NCI-H2107 treated with DMSO at 0.1 percent for 48 hours (cell line): ENCODE measurements around the gene DPAGT1.
"Not testable (repeated sequence)": the region's sequence is repeated elsewhere in the genome, so short reads cannot be mapped to it uniquely, and the experiment has no call there.

ENCODE experiments used
- DNase-seq: peaks from one replicate; lab custom pipeline; 2025; ENCODE audit not compliant: unreplicated experiment; lab: John Stamatoyannopoulos, UW

Gene DPAGT1

GRCh38 chr11:119116235-119116594 is 14.6 kb upstream of the DPAGT1 start:
- DNase-seq = no peak

GRCh38 chr11:119115484-119116234 is 14.0 kb upstream of the DPAGT1 start:
- no peak for DNase-seq

- DNase-seq = no peak
Measured at GRCh38 chr11:119114351-119114750, 12.7 kb upstream of the DPAGT1 start.

- no peak for DNase-seq
Measured at GRCh38 chr11:119113716-119114115, 12.1 kb upstream of the DPAGT1 start.

- DNase-seq = no peak
Measured at GRCh38 chr11:119112314-119113020, 10.8 kb upstream of the DPAGT1 start.

- DNase-seq = no peak
Measured at GRCh38 chr11:119111361-119111925, 9.8 kb upstream of the DPAGT1 start.

DNA sequence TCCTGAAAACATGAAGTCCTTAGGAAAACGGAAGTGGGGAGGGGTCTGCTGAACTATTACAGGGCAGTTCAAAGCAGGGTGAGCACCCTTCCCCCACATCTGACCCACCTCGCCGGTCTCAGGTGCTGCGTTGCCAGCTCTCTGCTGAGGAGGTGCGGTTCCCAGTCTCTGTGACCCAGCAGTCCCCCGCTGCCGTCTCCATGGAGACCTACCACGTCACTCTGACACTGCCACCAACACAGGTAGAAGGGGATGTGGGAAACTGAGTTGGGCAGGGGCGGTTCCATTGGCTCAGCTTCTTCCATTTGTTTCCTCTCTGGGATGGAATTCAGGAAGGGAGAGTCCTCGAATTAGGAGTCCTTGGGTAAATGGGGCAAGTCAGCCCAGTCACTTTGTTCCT is 8.8 kb upstream of the DPAGT1 start:
- no peak for DNase-seq

DNA sequence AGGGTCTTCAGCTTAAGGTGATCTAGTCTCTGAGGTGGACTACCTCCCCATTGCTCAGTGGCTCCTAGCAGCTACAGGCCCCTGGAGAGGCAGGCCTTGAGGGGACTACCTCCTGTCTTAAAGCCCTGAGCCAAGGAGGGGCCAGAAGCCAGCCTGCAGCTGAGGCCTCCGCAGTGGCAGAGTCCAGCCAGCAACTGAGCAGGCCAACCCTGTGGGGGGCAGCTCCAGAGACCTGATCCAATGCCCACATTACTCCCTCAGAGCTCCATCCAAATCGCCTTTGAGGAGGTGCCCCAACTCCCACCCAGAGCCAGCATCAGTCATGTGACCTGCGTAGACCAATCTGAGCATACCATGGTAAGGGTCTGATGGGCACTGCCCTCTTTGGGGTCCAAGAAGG is 8.2 kb upstream of the DPAGT1 start:
- DNase-seq = no peak

GRCh38 chr11:119108857-119109221 is 7.2 kb upstream of the DPAGT1 start:
- DNase-seq = no peak

GRCh38 chr11:119108146-119108856 is 6.6 kb upstream of the DPAGT1 start:
- peak; percentile 35 for DNase-seq

GRCh38 chr11:119107538-119108145 is 6.0 kb upstream of the DPAGT1 start:
- DNase-seq = no peak

- DNase-seq = peak; percentile 56
Measured at GRCh38 chr11:119106564-119107537, 5.2 kb upstream of the DPAGT1 start, which contains the start of gene C2CD2L. C2CD2L (plus strand) TSS chr11:119107344; CDS start chr11:119107742, 398 bp downstream.

DNA sequence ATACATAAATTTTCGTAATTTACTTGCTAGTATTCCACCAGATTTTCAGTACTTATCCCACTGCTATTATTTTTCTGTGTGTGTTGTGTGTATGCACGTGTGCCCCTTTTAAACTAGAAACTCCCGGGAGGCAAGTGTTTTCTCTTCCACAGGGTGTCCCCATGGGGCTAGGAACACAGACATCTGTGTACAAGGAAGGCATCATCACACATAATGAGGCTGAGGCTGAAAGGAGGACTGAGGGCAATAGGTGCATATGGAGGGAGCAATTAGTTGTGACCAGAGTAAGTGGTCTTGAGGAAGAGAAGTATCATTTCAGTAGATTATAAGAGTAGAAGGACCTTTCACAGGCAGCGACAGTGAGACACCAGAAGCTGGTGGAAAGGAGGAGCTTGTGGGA is 2.1 kb upstream of the DPAGT1 start:
- DNase-seq = peak; percentile 52

- DNase-seq = not testable (repeated sequence)
Measured at GRCh38 chr11:119103161-119103664, 1.6 kb upstream of the DPAGT1 start.

- DNase-seq = no peak
Measured at GRCh38 chr11:119100994-119101758, 477 bp downstream of the DPAGT1 start.

- DNase-seq = peak; percentile 49
Measured at GRCh38 chr11:119100246-119100970, 1.2 kb downstream of the DPAGT1 start.

DNA sequence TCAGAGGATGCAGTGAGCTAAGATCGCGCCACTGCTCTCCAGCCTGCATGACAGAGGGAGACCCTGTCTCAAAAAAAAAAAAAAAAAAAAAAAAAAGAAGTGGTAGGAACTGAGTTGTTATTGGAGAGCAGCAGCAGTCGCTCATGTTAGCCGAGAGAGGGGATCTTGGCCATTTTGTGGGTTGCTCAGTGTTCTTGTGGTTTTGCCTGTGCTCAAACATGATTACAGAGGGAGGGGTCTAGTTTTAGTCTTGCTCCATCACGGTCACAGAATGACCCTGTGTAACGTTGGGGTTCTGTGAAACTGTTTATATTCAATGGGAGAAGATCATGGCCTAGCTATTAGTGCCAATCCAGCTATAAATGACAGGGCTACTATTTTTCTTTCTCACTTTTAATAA is 1.9 kb downstream of the DPAGT1 start:
- DNase-seq = no peak
